ENCODE results near the gene HDAC9. TPM values are rescaled to one million over a fixed set of nuclear protein-coding genes. Genes with fewer than 3 reads are reported as not detected.

HDAC9 gene
- total RNA-seq, 1 donor from 2014 or later, result 28.6 TPM

DNA sequence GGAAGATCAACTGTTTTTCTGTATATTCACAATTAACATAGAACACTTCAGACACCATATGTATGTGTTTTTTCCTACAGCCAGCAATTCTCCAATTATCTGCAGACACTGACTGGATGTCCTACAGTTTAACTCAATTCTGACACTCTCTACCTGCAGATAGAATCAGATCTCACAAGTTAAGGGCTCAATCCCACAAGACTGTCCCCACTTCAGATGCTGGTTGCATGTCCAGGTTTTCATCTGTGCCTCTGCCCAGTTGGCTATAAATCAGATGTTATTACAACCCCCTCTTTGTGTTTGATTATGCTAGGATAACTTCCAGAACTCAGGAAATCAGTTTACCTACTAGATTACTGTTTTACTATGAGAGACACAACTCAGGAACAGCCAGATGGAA, 326.0 kb downstream of the HDAC9 start:
- H3K4me3 Mint-ChIP-seq, result no peak overlapping the region
- no peaks in the 10 kb centered on the region for H3K27me3 Mint-ChIP-seq (ENCODE audit: insufficient read depth, low read depth)
- H3K9me3 ChIP-seq (ENCODE audit: low read depth), result no peaks in the 10 kb centered on the region
- no peak overlapping the region for H2AFZ ChIP-seq (replicated peaks)
- TF ChIP-seq EZH2 (IDR thresholded peaks at IDR 0.05) (no peak), EZH2phosphoT487 (IDR thresholded peaks at IDR 0.05) (no peak)
- TF ChIP-seq, protein P1, sequence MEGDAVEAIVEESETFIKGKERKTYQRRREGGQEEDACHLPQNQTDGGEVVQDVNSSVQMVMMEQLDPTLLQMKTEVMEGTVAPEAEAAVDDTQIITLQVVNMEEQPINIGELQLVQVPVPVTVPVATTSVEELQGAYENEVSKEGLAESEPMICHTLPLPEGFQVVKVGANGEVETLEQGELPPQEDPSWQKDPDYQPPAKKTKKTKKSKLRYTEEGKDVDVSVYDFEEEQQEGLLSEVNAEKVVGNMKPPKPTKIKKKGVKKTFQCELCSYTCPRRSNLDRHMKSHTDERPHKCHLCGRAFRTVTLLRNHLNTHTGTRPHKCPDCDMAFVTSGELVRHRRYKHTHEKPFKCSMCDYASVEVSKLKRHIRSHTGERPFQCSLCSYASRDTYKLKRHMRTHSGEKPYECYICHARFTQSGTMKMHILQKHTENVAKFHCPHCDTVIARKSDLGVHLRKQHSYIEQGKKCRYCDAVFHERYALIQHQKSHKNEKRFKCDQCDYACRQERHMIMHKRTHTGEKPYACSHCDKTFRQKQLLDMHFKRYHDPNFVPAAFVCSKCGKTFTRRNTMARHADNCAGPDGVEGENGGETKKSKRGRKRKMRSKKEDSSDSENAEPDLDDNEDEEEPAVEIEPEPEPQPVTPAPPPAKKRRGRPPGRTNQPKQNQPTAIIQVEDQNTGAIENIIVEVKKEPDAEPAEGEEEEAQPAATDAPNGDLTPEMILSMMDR (IDR thresholded peaks at IDR 0.05), result no peak
- no peak overlapping the region for H3K27ac ChIP-seq
- H3K27ac Mint-ChIP-seq, result no peak overlapping the region
- DNase-seq (ENCODE audit: low spot score), result no peak
- no peaks in the 10 kb centered on the region for H3K79me2 ChIP-seq (ENCODE audit: low read depth)
- H3K36me3 ChIP-seq, result no peaks in the 10 kb centered on the region
- no peak overlapping the region for H3K9ac ChIP-seq
- H3F3A ChIP-seq (ENCODE audit: low read depth), result no peaks in the 10 kb centered on the region
- H3K4me2 ChIP-seq, result no peak overlapping the region
- no peaks in the 10 kb centered on the region for H4K20me1 ChIP-seq (ENCODE audit: low read depth)
- no peak overlapping the region for H3K4me3 ChIP-seq
- no peaks in the 10 kb centered on the region for H3K4me1 ChIP-seq
- H3K27me3 ChIP-seq, result no peaks in the 10 kb centered on the region
- no peaks in the 10 kb centered on the region for H3K4me1 Mint-ChIP-seq
- no peaks in the 10 kb centered on the region for H3K36me3 Mint-ChIP-seq
- H3K9me3 Mint-ChIP-seq, result no peaks in the 10 kb centered on the region

DNA sequence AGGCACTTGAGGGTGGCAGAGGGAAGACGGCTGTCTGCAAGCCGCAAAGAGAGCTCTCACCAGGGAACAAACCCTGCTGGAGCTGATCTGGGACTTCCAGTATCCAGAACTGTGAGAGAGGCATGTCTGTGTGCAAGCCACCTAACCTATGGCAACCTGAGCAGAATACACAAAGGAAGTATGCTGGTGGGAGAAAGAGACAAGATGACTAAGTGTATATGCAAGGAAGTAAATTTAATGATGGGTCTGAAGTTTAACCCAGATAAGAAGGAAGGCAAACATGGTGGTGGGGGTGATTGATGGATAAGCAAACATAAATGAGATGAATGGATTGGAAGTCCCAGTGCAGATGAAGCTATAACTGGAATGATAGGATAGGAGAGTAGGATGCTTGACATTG, 328.6 kb downstream of the HDAC9 start:
- Histone ChIP-seq H3K9ac (no peak overlapping the region), H3K27me3 (no peaks in the 10 kb centered on the region), H3K4me1 (no peaks in the 10 kb centered on the region), H3K79me2 (ENCODE audit: low read depth) (no peaks in the 10 kb centered on the region), H3F3A (ENCODE audit: low read depth) (no peaks in the 10 kb centered on the region), H2AFZ (replicated peaks) (no peak overlapping the region), H3K4me3 (no peak overlapping the region), H3K27ac (no peak overlapping the region), H4K20me1 (ENCODE audit: low read depth) (no peaks in the 10 kb centered on the region), H3K9me3 (ENCODE audit: low read depth) (no peaks in the 10 kb centered on the region), H3K36me3 (no peaks in the 10 kb centered on the region), H3K4me2 (no peak overlapping the region)
- no peak overlapping the region for H3K27ac Mint-ChIP-seq
- H3K27me3 Mint-ChIP-seq (ENCODE audit: insufficient read depth, low read depth), result peaks cover 2% of the 10 kb centered on the region
- TF ChIP-seq EZH2phosphoT487 (IDR thresholded peaks at IDR 0.05) (no peak), EZH2 (IDR thresholded peaks at IDR 0.05) (no peak)
- TF ChIP-seq, protein P1 (IDR thresholded peaks at IDR 0.05), result no peak
- no peak for DNase-seq (ENCODE audit: low spot score)
- H3K9me3 Mint-ChIP-seq, result no peaks in the 10 kb centered on the region
- H3K4me3 Mint-ChIP-seq, result no peak overlapping the region
- H3K36me3 Mint-ChIP-seq, result no peaks in the 10 kb centered on the region
- H3K4me1 Mint-ChIP-seq, result no peaks in the 10 kb centered on the region

DNA sequence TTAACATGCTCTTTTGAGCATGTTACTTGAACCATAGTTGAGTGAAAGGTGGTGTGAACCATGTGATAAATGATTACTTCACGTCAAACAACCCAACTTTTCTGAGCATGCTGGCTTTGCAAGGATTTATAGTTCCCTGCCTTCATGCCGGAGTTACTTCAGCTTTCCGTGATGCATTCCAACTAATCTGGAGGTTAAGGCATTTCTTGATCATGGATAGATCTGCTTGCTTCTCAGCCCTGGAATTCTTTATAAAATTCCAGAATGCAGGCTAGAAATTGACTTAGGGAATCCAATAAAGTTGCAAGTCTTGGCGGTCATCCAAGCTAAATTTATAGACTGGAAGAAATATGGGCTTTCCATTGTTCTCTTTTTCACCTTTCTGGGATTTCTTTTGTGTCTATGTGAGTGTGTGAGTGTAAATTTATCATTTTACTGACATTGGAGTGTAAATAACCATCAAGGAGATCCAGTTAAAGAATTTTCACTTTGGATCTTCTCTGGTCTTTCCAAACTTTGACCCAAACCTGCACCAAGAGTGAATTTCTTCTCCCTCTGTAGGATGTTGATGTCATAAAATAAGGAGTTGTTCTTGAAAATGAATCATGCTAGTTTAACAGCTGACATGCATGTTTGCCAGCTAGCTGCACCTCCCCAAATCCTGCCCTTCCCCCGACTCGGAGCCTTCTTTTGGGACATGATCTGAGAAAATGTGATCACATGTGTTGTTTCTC, 332.9 kb downstream of the HDAC9 start:
- no peaks in the 10 kb centered on the region for H3K27me3 ChIP-seq
- no peak overlapping the region for H3K4me2 ChIP-seq
- no peak for TF ChIP-seq EZH2 (IDR thresholded peaks at IDR 0.05)
- TF ChIP-seq EZH2phosphoT487 (IDR thresholded peaks at IDR 0.05), result no peak
- TF ChIP-seq, protein P1 (IDR thresholded peaks at IDR 0.05), result no peak
- Mint-ChIP-seq H3K9me3 (no peaks in the 10 kb centered on the region), H3K36me3 (no peaks in the 10 kb centered on the region), H3K4me3 (no peak overlapping the region), H3K27me3 (ENCODE audit: insufficient read depth, low read depth) (peaks cover 2% of the 10 kb centered on the region), H3K4me1 (peaks cover 10% of the 10 kb centered on the region), H3K27ac (no peak overlapping the region)
- H4K20me1 ChIP-seq (ENCODE audit: low read depth), result no peaks in the 10 kb centered on the region
- H3K79me2 ChIP-seq (ENCODE audit: low read depth), result no peaks in the 10 kb centered on the region
- H3K27ac ChIP-seq, result no peak overlapping the region
- no peaks in the 10 kb centered on the region for H3K9me3 ChIP-seq (ENCODE audit: low read depth)
- no peak overlapping the region for H3K9ac ChIP-seq
- H3K36me3 ChIP-seq, result no peaks in the 10 kb centered on the region
- no peaks in the 10 kb centered on the region for H3F3A ChIP-seq (ENCODE audit: low read depth)
- H2AFZ ChIP-seq (replicated peaks), result no peak overlapping the region
- no peaks in the 10 kb centered on the region for H3K4me1 ChIP-seq
- no peak for DNase-seq (ENCODE audit: low spot score)
- H3K4me3 ChIP-seq, result no peak overlapping the region
